ENCODE measurements around the gene DHX16. TPM values are rescaled to one million over a fixed set of nuclear protein-coding genes. Genes with fewer than 3 reads are reported as not detected.

The DHX16 gene
- total and polyA plus RNA-seq, 9 of the 15 experiments (the other 6 are each of a cell fraction or from before 2014, with no cell fraction given): 14.6 to 66.1 (median 47.5) TPM

DNA sequence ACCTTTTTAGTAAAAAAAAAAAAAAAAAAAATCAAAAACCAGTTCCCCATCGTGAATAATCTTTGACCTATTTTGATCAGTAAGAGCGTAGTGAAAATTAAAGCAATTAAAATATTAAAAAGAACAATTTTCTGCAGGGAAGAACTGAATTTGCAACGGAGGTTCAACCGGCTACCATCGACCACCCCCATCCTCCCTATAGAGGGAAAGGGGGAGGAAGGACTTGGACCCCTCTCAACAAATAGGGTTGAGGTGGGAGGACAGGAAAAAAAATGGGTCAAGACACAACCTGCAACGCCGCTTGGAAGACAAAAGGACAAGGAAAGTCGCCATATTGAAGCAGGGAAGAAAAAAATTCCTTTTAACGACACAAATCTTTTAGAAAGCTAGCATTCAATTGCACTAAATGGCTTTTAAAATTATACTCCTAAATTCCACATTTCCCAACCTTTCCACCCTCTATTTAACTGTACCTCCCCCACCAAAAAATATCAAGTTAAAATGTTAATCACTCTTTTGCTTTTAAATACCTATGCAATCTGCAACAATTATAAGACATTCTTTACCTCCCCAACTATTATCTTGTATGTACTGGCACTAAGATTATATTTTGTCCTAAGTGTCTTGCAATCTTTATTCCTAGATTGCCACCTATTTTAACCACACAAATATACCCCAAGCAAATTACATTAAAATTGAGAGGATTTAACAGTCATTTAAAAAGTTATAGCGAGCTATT lies 57.4 kb downstream of the DHX16 start (continued):
- no peak; the same call in 1 of the 2 replicates for TF ChIP-seq ZBTB43 (CRISPR knock-in tag; IDR thresholded peaks at IDR 0.05)
- TF ChIP-seq RHOXF2B (CRISPR knock-in tag; conservative IDR thresholded peaks at IDR 0.05): peak; percentile 86; the same call in 1 of the 2 replicates
- 0 out of 2 replicates have a peak, but pooled peaks have one; percentile 13 for TF ChIP-seq PHF21A (IDR thresholded peaks at IDR 0.05; ENCODE audit: borderline replicate concordance, low read depth)
- TF ChIP-seq CHD1 (IDR thresholded peaks at IDR 0.05; ENCODE audit: low read length): peak; percentile 83
- TF ChIP-seq ZFP1 (CRISPR knock-in tag; IDR thresholded peaks at IDR 0.05): peak; percentile 57; the same call in 1 of the 2 replicates
- no peak for TF ChIP-seq ZNF12 (CRISPR knock-in tag; IDR thresholded peaks at IDR 0.05)
- TF ChIP-seq, protein P1, sequence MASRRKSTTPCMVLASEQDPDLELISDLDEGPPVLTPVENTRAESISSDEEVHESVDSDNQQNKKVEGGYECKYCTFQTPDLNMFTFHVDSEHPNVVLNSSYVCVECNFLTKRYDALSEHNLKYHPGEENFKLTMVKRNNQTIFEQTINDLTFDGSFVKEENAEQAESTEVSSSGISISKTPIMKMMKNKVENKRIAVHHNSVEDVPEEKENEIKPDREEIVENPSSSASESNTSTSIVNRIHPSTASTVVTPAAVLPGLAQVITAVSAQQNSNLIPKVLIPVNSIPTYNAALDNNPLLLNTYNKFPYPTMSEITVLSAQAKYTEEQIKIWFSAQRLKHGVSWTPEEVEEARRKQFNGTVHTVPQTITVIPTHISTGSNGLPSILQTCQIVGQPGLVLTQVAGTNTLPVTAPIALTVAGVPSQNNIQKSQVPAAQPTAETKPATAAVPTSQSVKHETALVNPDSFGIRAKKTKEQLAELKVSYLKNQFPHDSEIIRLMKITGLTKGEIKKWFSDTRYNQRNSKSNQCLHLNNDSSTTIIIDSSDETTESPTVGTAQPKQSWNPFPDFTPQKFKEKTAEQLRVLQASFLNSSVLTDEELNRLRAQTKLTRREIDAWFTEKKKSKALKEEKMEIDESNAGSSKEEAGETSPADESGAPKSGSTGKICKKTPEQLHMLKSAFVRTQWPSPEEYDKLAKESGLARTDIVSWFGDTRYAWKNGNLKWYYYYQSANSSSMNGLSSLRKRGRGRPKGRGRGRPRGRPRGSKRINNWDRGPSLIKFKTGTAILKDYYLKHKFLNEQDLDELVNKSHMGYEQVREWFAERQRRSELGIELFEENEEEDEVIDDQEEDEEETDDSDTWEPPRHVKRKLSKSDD (conservative IDR thresholded peaks at IDR 0.05; ENCODE audit: low read length): 0 out of 2 replicates have a peak, but pooled peaks have one; percentile 24
- TF ChIP-seq ZNF639 (CRISPR knock-in tag; conservative IDR thresholded peaks at IDR 0.05 in 1 of 2, IDR thresholded peaks at IDR 0.05 in 1 of 2): peak in 1 of 2 experiments; percentile 32; a peak in 2 of 4 replicates
- peak; percentile 76; the same call in 1 of the 2 replicates for TF ChIP-seq NFXL1 (CRISPR knock-in tag; IDR thresholded peaks at IDR 0.05)
- TF ChIP-seq XRCC3 (IDR thresholded peaks at IDR 0.05): 0 out of 2 replicates have a peak, but pooled peaks have one; percentile 33
- TF ChIP-seq TGIF2 (CRISPR knock-in tag; IDR thresholded peaks at IDR 0.05): peak; percentile 67; the same call in 1 of the 2 replicates
- TF ChIP-seq HOXB6 (CRISPR knock-in tag; IDR thresholded peaks at IDR 0.05; ENCODE audit: borderline replicate concordance): peak; percentile 70
- TF ChIP-seq ZNF589 (CRISPR knock-in tag; IDR thresholded peaks at IDR 0.05; ENCODE audit: low read depth): peak; percentile 45; the same call in 1 of the 2 replicates
- TF ChIP-seq DIDO1 (tag; IDR thresholded peaks at IDR 0.05; ENCODE audit: low read depth): no peak
- no peak for TF ChIP-seq CREB3 (tag; conservative IDR thresholded peaks at IDR 0.05; ENCODE audit: low read depth)
- no peak for TF ChIP-seq DACH1 (IDR thresholded peaks at IDR 0.05; ENCODE audit: partially characterized antibody)
- peak; percentile 72 for TF ChIP-seq EP400 (IDR thresholded peaks at IDR 0.05)
- TF ChIP-seq BCOR (IDR thresholded peaks at IDR 0.05): 0 out of 2 replicates have a peak, but pooled peaks have one; percentile 4
- TF ChIP-seq NEUROD1 (IDR thresholded peaks at IDR 0.05; ENCODE audit: borderline replicate concordance, low read depth, low read length, partially characterized antibody): no peak
- TF ChIP-seq FUS (optimal IDR thresholded peaks at IDR 0.05; ENCODE audit: low read depth, low read length): peak; percentile 86
- TF ChIP-seq YBX1 (IDR thresholded peaks at IDR 0.05): no peak

Measured in K562 (cell line).